ENCODE data around the gene VCP.

GRCh38 chr9:35056571-35057270 is 15.7 kb downstream of the VCP start:
- TF ChIP-seq CTCF (IDR thresholded peaks at IDR 0.05): no peak
- no peak for TF ChIP-seq POLR2A (IDR thresholded peaks at IDR 0.05)
